Transverse colon (tissue), 4 donors: ENCODE data around the gene SCNN1A.

Source experiments
- EP300 ChIP-seq: sonication (generic); formaldehyde crosslinking; IDR thresholded peaks from one replicate; pipeline ENCODE4 v1.6.1; 2017; ENCODE audit warnings: antibody characterized with exemption, low read depth
- POLR2AphosphoS5 ChIP-seq, 3 donors: sonication (generic); formaldehyde crosslinking; IDR thresholded peaks; one replicate each; pipeline ENCODE4 v1.6.1; 2016; ENCODE audit warnings: antibody characterized with exemption in 3 of 3
- TF ChIP-seq, protein P1 (sequence below), 5 experiments: fragments of 200-600 bp in 3 of 5; fragments of 450-650 bp in 2 of 5; sonication (generic) in 3 of 5; IDR thresholded peaks; 1 replicate in 2 of 5; 2 replicates in 3 of 5; pipeline ENCODE4 v1.5.1; 2016 to 2017; ENCODE audit warnings: antibody characterized with exemption in 5 of 5, inconsistent platforms in 3 of 5, mild to moderate bottlenecking in 2 of 5, moderate library complexity in 1 of 5

DNA sequence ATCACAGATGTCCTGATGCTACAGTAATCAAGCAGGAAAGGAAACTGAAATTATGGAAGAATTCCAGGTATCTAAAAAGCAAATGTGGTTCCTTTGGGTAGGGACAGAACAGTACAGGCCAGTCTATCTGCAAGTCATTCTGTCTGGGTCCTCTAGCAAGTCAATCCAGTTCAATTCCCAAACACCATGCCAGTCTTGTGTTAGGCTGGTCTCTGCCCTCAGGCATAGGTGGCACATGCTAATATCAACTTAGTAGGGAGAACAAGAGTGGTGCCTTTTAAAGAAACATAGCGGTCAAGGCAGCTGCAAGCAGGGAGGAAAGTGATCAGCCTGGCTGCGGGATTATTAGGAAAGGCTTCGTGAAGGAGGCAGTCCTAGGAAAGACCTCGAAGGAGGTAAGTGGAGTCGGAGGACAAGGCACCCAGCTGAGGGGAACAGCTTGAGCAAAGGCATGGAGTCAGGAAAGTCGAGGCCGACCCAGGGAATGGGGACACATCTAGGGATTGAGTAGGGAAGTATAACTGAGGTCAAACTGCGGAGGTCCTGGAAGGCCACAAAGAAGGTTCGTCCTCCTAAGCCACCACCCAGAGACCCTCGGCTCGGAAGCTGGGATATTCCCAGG is 68.7 kb downstream of the SCNN1A start:
- TF ChIP-seq, protein P1, sequence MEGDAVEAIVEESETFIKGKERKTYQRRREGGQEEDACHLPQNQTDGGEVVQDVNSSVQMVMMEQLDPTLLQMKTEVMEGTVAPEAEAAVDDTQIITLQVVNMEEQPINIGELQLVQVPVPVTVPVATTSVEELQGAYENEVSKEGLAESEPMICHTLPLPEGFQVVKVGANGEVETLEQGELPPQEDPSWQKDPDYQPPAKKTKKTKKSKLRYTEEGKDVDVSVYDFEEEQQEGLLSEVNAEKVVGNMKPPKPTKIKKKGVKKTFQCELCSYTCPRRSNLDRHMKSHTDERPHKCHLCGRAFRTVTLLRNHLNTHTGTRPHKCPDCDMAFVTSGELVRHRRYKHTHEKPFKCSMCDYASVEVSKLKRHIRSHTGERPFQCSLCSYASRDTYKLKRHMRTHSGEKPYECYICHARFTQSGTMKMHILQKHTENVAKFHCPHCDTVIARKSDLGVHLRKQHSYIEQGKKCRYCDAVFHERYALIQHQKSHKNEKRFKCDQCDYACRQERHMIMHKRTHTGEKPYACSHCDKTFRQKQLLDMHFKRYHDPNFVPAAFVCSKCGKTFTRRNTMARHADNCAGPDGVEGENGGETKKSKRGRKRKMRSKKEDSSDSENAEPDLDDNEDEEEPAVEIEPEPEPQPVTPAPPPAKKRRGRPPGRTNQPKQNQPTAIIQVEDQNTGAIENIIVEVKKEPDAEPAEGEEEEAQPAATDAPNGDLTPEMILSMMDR (IDR thresholded peaks at IDR 0.05), result no peak
- no peak for TF ChIP-seq EP300
- TF ChIP-seq POLR2AphosphoS5 (IDR thresholded peaks at IDR 0.05), result no peak
